Fibroblast of skin of right biceps (primary cell): ENCODE results near the gene COX7B2.

ENCODE experiments used
- DNase-seq: peaks from one replicate; pipeline ENCODE4 v3.0.0-alpha.2; 2013

The COX7B2 gene, protein sequence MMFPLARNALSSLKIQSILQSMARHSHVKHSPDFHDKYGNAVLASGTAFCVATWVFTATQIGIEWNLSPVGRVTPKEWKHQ

GRCh38 chr4:46909078-46909477 lies at the start of gene COX7B2:
COX7B2 (minus strand) TSS chr4:46909245; CDS start chr4:46735192, 174,053 bp downstream.
- no peak for DNase-seq

DNA sequence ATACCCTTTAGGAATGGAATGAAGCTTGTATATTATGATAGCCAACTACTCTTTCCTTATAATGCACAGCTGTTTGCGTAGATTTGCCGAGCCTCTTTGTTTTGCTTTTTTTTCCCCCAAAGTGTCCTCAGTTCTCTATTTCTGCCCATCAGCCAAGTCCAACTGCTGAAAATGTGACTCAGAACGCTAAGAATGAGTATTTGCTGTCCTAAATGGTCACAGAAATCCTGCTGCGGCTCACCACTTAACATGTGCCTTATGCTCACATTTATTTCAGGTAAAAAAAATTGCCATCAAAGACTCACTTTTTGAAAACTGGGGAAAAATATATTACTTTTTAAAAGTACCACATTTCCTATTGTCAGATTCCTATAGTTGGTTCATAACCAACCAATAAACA lies 47.4 kb upstream of the COX7B2 start:
- no peak for DNase-seq

DNA sequence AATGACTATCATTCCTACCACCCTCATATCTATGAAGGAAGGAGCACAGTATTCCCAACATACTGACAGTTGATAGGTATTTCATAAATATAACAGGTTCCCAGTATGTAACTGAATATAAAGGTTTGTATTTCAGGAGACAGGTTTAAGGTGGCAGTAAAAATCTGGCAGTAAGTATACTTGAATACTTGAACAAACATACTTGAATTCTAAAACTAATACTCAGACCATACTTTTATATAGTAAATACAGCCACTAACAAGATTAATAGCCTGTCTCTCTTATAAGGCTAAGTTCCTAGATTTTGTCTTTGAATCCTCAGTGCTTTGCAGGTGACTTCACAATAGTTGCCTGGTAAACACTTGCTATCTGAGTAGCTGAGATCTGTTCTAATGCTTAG lies 46.6 kb upstream of the COX7B2 start:
- DNase-seq: no peak

- no peak for DNase-seq
Measured at GRCh38 chr4:46954643-46955042, 45.6 kb upstream of the COX7B2 start.

DNA sequence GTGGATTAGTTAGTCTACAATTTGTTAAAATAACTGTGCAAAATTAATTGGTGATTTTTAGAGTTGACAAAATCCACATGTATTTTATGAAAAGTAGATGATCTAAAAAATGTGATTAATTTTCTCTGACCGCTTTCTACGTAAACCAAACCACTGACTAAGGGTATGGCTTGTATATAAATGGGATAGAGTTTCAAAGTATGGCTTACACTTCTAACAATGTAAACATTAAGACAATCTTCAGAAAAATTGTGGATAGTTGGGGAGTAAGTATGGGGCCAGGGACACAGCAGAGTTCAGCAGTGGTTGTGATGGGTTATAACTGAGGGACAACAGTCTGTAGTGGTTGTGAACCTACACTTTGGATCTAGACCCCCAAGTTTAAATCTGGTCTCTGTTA lies 44.5 kb upstream of the COX7B2 start:
- no peak for DNase-seq

DNA sequence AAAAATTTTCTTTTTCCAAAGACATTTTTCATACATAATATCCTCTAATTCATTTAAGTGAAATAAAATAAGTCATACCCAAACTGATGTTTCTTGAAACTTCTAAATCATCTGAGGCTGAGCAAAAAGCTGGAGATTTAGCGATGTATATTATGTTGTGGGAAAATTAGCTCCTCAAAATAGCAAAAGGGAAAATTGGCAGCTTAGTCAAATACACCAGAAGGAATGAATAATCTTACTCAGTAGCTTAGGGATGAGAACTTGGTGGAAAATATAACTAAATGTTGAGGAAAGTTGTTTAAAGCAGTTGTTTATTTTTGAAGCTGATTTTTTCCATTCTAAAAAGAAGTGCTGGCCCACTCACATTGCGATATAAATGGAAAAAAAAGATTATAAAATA lies 43.4 kb upstream of the COX7B2 start:
- no peak for DNase-seq

GRCh38 chr4:46950826-46951225 lies 41.8 kb upstream of the COX7B2 start:
- DNase-seq: no peak

- DNase-seq: no peak
Measured at GRCh38 chr4:46949822-46950221, 40.8 kb upstream of the COX7B2 start.

- no peak for DNase-seq
Measured at GRCh38 chr4:46947541-46947940, 38.5 kb upstream of the COX7B2 start.

- DNase-seq: no peak
Measured at GRCh38 chr4:46946919-46947536, 38.0 kb upstream of the COX7B2 start.

GRCh38 chr4:46945062-46945461 lies 36.0 kb upstream of the COX7B2 start:
- DNase-seq: no peak

DNA sequence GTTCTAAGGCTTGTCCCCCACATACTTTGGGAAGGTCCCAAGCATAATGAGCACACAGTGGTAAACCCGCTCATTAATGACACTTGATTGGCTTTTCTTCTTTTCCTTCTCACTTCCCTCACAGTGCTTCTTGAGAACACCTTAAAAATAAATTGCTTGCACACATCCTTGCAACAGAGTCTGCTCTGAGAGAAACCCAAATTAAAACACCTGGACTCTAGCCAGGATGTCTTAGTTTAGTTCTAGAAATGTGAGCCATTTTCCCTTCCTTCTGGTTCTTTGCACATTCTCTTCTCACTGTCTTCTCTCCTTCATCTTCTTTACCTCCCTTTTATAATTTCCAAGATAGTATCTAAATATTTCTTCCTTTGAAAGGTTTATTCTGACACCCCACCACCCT lies 35.3 kb upstream of the COX7B2 start:
- no peak for DNase-seq

DNA sequence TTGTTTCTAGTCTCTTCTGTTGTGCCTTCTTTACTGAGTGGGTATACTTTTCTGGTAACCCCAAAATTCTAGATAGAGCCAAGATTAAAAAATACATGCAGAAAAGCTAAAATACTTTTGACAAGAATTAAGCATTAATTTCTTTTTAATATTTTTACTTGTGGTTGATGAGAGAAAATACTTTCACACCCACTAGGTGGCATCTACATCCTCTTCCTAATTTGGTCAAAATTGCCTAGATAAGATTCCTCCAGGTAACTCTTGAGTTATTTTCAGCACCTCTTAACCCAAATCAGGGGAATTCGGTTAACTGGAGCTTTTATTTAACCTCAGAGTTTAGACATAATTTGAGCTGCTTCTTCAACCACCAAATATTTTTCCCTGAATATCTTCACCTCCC lies 28.4 kb upstream of the COX7B2 start:
- DNase-seq: peak; percentile 4

DNA sequence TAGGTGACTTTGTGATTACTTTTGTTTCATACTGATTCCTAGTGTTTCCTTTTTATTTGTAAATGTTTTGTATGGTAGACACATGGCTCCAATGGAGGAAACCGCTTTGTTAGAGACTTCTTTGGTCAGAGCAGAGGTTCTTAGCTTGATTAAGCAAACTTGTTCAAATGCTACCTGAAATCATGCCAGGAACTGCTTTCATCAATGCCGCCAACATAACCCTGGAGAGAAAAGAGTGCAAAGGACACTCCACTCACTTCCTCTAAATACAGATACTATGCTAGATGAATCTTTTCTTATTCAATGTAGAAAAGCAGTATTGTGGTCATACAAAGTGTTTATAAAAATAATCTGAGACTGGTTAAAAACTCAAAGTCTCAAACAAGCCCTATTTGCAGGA lies 25.7 kb upstream of the COX7B2 start:
- no peak for DNase-seq

DNA sequence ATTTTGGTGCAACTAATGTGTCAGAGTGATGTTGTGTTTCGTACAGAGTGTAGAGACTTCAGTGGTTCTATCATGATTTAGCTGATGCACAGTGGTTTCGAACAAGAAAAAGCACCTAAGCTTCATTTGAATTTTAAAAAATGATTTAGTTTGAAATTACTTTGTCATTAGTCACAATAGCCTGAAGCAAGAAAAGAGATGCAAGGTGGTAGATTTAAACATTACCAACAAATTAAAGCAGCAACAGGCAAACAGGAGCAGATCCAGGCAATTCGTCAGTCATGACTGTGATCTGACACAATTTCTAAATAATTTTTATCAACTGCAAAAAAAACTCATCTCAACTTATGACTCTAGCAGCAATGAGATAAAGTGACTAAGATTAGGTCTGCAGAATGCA lies 24.6 kb upstream of the COX7B2 start:
- DNase-seq: no peak

- DNase-seq: peak; percentile 26
Measured at GRCh38 chr4:46931981-46932380, 22.9 kb upstream of the COX7B2 start.

GRCh38 chr4:46930891-46931290 lies 21.8 kb upstream of the COX7B2 start:
- no peak for DNase-seq

DNA sequence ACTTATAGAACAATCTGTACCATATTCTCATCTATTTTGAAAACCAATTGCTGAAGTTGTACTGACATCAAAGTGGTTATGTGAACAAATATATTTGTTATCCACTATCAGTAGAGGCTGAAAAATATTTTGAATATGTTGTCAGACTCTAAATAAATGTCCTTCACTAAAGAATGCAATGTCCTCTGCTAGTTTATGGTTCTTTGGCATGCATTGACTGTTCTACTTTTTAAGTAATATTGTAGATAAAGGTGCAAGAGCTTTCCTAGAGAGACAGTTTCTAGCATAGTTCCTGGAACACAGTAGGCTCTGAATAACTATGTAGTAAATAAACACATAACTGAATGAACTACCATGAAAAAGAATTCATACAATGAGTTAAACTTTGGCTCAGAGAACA lies 18.2 kb upstream of the COX7B2 start:
- no peak for DNase-seq

GRCh38 chr4:46924789-46925529 lies 15.9 kb upstream of the COX7B2 start:
- DNase-seq: no peak

DNA sequence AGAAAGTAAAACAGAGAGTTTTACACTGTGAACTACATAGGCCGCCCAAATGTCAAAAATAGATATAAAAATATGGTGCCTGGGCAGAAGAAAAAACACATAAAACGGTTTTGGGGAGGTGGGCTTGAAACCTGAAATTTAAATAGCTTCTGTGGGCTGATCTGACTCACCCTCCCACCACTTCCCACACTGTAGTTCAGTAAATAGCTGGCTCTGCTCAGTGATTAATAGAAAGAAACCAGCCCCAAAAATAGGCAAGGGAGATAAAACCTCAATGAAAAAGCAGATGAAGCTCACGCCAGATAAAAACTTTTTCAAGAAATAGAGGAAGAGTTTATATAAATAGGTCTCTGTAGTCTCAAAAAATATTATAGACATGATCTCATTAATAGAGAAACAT lies 13.2 kb upstream of the COX7B2 start:
- DNase-seq: no peak

- no peak for DNase-seq
Measured at GRCh38 chr4:46908148-46908547, 897 bp downstream of the COX7B2 start.

- no peak for DNase-seq
Measured at GRCh38 chr4:46900082-46900481, 9.0 kb downstream of the COX7B2 start.

DNA sequence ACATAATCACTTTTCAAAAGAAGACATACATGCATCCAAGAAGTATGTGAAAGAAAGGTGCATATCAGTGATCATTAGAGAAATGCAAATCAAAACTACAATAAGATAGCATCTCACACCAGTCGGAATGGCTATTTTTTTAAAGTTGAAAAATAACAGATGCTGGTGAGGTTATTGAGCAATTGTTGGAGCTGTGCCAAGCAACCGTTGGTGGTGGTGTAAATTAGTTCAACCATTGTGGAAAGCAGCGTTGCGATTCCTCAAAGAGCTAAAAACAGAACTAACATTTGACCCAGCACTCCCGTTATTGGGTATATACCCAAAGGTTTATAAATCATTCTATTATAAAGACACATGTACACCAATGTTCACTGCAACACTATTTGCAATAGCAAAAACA lies 14.2 kb downstream of the COX7B2 start:
- no peak for DNase-seq

DNA sequence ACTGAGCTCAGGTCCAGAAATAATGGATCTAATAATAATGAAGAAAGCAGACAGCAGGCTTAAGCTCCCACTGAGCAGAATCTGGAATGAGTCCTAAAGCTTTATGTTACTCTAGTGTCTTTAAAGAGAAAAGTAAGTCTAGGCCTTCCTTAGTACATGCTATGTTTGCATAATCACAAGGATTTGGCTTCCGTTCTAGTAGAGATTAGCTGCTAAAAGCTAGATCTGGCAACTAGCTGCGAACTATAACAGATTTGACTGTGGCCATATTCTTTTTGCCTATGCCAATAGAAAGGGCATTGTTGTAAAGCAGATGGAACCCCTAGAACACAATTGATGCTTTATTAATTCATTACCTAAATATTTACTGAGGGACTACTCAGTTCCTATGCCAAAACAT lies 19.0 kb downstream of the COX7B2 start:
- DNase-seq: no peak

DNA sequence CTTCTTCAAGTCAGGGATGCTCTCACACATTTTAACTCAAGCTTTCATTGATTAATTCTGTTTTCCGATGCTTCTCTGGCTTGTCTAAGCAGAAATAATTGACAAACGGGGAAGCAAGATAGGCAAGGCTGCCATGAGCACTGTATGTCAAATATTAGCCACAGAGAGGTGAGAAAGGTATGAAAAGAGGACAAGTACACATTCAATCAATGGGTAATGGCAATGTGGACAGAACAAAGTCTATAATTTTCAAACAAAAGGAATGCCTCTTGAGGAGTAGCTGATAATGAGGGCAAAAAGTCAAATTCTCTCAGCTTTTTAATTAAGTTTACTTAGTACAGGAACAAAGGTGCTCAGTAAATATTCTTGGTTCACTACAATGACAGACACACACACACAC lies 19.6 kb downstream of the COX7B2 start:
- DNase-seq: no peak
